ENCODE data around the gene KRT76.

The KRT76 gene

DNA sequence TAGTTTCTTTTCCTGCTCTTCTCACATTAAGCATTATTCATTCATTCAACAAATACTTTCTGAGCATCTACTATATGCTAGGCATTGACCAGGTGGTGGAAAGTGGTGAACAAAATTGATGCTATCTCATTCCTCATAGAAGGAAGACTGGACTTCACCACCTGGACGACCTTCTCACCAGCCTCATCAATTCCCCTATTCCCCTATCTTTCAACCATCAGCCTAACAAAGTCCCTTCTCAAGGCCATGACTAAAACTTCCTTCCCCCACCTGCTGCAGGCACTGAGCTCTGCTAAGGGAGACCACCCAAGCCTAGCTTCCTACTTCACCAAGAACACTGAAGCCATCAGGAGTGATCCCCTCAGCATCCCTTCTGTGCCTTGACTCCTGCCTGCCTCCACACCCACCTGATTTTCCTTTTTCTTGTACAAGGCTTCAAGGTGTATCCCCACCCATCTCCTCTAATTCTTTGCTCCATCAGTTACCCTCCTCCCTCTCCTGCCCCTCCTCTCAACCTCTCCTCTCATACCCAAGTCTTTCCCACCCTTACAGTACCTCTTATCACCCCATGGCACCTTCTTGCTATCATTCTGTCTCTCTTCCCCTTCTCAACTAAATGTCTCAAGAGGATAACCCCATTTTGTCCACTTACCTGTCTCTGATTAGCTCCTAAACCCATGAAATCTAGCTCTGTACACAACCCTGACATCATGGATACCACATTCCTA is 19.5 kb downstream of the KRT76 start:
- H3K36me3 ChIP-seq (ENCODE audit: control insufficient read depth, insufficient read depth, low read length), result no peaks in the 10 kb centered on the region
- H3K27me3 ChIP-seq (replicated peaks; ENCODE audit: control insufficient read depth, insufficient read depth, low read length), result no peaks in the 10 kb centered on the region; the same call in 1 of the 2 replicates
- H3K4me3 ChIP-seq (replicated peaks; ENCODE audit: low read depth, low read length), result no peak overlapping the region
- DNase-seq (ENCODE audit: extremely low read depth, insufficient read length), result no peak
- TF ChIP-seq CTCF (IDR thresholded peaks at IDR 0.05; ENCODE audit: insufficient read depth, low read length, poor library complexity, severe bottlenecking), result no peak

- Histone ChIP-seq H3K27me3 (replicated peaks; ENCODE audit: control insufficient read depth, insufficient read depth, low read length) (no peaks in the 10 kb centered on the region; the same call in 1 of the 2 replicates), H3K36me3 (ENCODE audit: control insufficient read depth, insufficient read depth, low read length) (no peaks in the 10 kb centered on the region), H3K4me3 (replicated peaks; ENCODE audit: low read depth, low read length) (no peak overlapping the region)
- no peak for DNase-seq (ENCODE audit: extremely low read depth, insufficient read length)
- no peak for TF ChIP-seq CTCF (IDR thresholded peaks at IDR 0.05; ENCODE audit: insufficient read depth, low read length, poor library complexity, severe bottlenecking)
These were observed 20.7 kb downstream of the KRT76 start for GRCh38 chr12:52756281-52756960.

- Histone ChIP-seq H3K4me3 (replicated peaks; ENCODE audit: low read depth, low read length) (no peak overlapping the region), H3K36me3 (ENCODE audit: control insufficient read depth, insufficient read depth, low read length) (no peaks in the 10 kb centered on the region), H3K27me3 (replicated peaks; ENCODE audit: control insufficient read depth, insufficient read depth, low read length) (no peaks in the 10 kb centered on the region; the same call in 1 of the 2 replicates)
- DNase-seq (ENCODE audit: extremely low read depth, insufficient read length), result no peak
- TF ChIP-seq CTCF (IDR thresholded peaks at IDR 0.05; ENCODE audit: insufficient read depth, low read length, poor library complexity, severe bottlenecking), result no peak
These were observed 21.6 kb downstream of the KRT76 start for GRCh38 chr12:52755533-52755932.

DNA sequence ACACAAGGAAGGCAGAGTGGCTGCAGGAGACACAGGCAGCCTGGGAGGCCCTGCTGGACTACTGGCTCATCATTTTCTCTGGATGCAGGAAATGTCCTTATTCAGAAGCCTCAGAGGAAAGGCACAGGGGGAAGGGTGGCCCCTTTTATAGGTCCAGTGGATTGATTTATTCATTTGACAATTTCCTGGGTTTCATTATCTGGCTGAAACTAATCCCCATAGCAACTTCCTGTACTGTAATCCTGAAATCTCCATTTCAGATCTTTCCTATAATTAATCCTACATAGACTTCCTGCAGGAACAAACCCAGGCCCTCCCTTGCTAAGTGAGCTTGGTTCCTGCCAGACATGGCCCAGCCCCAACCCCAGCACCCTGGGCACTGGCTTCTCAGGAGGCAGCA is 23.0 kb downstream of the KRT76 start:
- no peaks in the 10 kb centered on the region; the same call in 1 of the 2 replicates for H3K27me3 ChIP-seq (replicated peaks; ENCODE audit: control insufficient read depth, insufficient read depth, low read length)
- DNase-seq (ENCODE audit: extremely low read depth, insufficient read length), result no peak
- H3K4me3 ChIP-seq (replicated peaks; ENCODE audit: low read depth, low read length), result no peak overlapping the region
- H3K36me3 ChIP-seq (ENCODE audit: control insufficient read depth, insufficient read depth, low read length), result no peaks in the 10 kb centered on the region
- no peak for TF ChIP-seq CTCF (IDR thresholded peaks at IDR 0.05; ENCODE audit: insufficient read depth, low read length, poor library complexity, severe bottlenecking)

DNA sequence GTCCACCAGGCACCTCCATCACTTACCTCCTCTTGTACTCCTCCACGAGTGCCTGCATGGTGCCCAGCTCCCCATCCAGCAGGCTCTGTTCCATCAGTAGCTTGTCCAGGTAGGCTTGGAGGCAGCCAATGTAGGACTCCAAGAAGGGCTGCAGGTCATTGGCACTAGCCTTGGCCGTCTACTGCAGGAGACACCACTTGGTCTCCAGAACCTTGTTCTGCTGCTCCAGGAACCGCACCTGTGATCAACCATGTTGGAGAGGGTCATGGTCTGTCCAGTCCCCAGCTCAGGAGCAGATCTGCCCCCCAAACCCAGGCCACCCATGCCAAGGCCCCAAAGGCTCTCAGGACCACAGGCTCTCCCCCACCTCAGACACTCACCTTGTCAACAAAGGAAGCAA is 23.9 kb downstream of the KRT76 start:
- Histone ChIP-seq H3K4me3 (replicated peaks; ENCODE audit: low read depth, low read length) (no peak overlapping the region), H3K27me3 (replicated peaks; ENCODE audit: control insufficient read depth, insufficient read depth, low read length) (no peaks in the 10 kb centered on the region; the same call in 1 of the 2 replicates), H3K36me3 (ENCODE audit: control insufficient read depth, insufficient read depth, low read length) (no peaks in the 10 kb centered on the region)
- no peak for TF ChIP-seq CTCF (IDR thresholded peaks at IDR 0.05; ENCODE audit: insufficient read depth, low read length, poor library complexity, severe bottlenecking)
- no peak for DNase-seq (ENCODE audit: extremely low read depth, insufficient read length)
